Activated CD4-positive, alpha-beta T cell treated with anti-CD3 and anti-CD28 coated beads, Interleukin-2, amount 10 ng/mL, durations not matched to agents 7 days and 5 days (primary cell): ENCODE data around the gene PRKAR1B. TPM values are rescaled to one million over a fixed set of nuclear protein-coding genes. Genes with fewer than 3 reads are reported as not detected.
"Not testable (repeated sequence)": the region's sequence is repeated elsewhere in the genome, so short reads cannot be mapped to it uniquely, and the experiment has no call there.

Experiments used
- CTCF ChIA-PET: fragments of 350-600 bp; sonication (Branson Sonifier 250); formaldehyde crosslinking; loops from one replicate; lab custom pipeline; 2021; ENCODE audit warnings: antibody characterized with exemption; lab: Charles Lee
- POLR2A ChIA-PET: fragments of 350-600 bp; sonication (Branson Sonifier 250); formaldehyde crosslinking; loops from one replicate; lab custom pipeline; 2021; ENCODE audit warnings: antibody characterized with exemption; lab: Charles Lee
- DNase-seq: peaks from one replicate; pipeline ENCODE4 v3.0.0-alpha.2; 2020
- H3K27ac Mint-ChIP-seq: one replicate; pipeline ENCODE4 v1.8.0; 2021; ENCODE audit warnings: mild to moderate bottlenecking, moderate library complexity, mixed read lengths
- H3K27me3 Mint-ChIP-seq: one replicate; pipeline ENCODE4 v1.8.0; 2021; ENCODE audit warnings: mixed read lengths
- H3K36me3 Mint-ChIP-seq: one replicate; pipeline ENCODE4 v1.8.0; 2021; ENCODE audit warnings: low read depth, mixed read lengths
- H3K4me1 Mint-ChIP-seq: one replicate; pipeline ENCODE4 v1.8.0; 2021; ENCODE audit warnings: mixed read lengths
- H3K4me3 Mint-ChIP-seq: one replicate; pipeline ENCODE4 v1.8.0; 2021; ENCODE audit warnings: mild to moderate bottlenecking, moderate library complexity, mixed read lengths
- H3K9me3 Mint-ChIP-seq: one replicate; pipeline ENCODE4 v1.8.0; 2021; ENCODE audit warnings: mixed read lengths
- total RNA-seq, 2 experiments: library from RNA; stranded (reverse); gene quantifications; one replicate each; pipeline ENCODE4 v1.2.3, GENCODE V29; 2021

Gene PRKAR1B
- total RNA-seq, 2 experiments from 2014 or later: 29.8 to 32.5 TPM

DNA sequence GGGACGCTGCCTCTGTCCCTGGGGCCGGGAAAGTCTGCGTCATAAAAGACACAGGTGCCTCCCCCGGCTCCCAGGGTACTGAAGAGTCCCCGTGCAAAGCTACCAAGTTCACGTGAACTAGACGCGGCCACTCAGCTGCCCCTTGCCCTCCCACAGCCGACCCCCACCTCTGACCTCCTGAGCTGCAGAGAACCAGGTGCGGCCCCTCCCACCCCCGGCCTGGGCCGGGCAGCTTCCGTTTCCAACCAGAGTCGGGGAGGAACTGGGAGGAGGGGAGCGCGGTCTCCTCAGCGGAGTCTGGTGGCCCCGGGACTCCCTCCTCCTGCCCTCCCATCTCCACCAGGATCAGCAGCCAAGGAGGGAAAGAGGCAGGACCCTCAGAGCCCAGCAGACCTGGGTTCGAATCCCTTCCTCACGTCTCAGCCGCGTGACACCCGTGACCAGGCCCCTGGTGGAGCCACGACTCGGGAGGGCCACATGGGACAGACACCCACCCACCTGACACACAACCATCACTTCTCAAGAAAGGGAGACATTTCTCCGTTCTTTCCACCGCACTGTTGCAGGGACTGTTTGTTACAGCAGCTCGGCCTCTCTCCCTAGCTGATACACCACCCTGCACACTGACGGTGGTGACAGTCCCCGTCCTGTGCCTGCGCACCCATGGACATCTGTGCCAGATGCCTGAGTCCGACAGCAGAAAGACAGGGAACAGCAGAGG lies 170.1 kb downstream of the PRKAR1B start:
- no peaks in the 10 kb centered on the region for H3K9me3 Mint-ChIP-seq
- no peak for DNase-seq
- no peaks in the 10 kb centered on the region for H3K27me3 Mint-ChIP-seq
- no peak overlapping the region for H3K4me3 Mint-ChIP-seq
- H3K27ac Mint-ChIP-seq: no peak overlapping the region
- no peaks in the 10 kb centered on the region for H3K4me1 Mint-ChIP-seq
- no peaks in the 10 kb centered on the region for H3K36me3 Mint-ChIP-seq
- CTCF ChIA-PET: interaction anchor here (0.6 kb wide), 1 partner anchor 87 kb away, joined by 3 read pairs; no protein-coding TSS in a partner anchor
- POLR2A ChIA-PET: no interaction called here

- Mint-ChIP-seq H3K4me1 (no peaks in the 10 kb centered on the region), H3K36me3 (no peaks in the 10 kb centered on the region), H3K9me3 (no peaks in the 10 kb centered on the region), H3K27ac (no peak overlapping the region), H3K27me3 (no peaks in the 10 kb centered on the region), H3K4me3 (no peak overlapping the region)
- POLR2A ChIA-PET: no interaction called here
- no peak for DNase-seq
- CTCF ChIA-PET: no interaction called here
Measured at GRCh38 chr7:556291-556826, 170.7 kb downstream of the PRKAR1B start.

GRCh38 chr7:555551-556160 lies 171.4 kb downstream of the PRKAR1B start:
- Mint-ChIP-seq H3K36me3 (no peaks in the 10 kb centered on the region), H3K4me3 (no peak overlapping the region)
- CTCF ChIA-PET: no interaction called here

GRCh38 chr7:553636-554111 lies 173.4 kb downstream of the PRKAR1B start:
- CTCF ChIA-PET: no interaction called here
- no peaks in the 10 kb centered on the region for H3K27me3 Mint-ChIP-seq
- DNase-seq: no peak
- H3K4me1 Mint-ChIP-seq: no peaks in the 10 kb centered on the region
- no peak overlapping the region for H3K27ac Mint-ChIP-seq
- peaks cover 2% of the 10 kb centered on the region for H3K36me3 Mint-ChIP-seq
- POLR2A ChIA-PET: no interaction called here
- H3K4me3 Mint-ChIP-seq: no peak overlapping the region
- H3K9me3 Mint-ChIP-seq: no peaks in the 10 kb centered on the region

More at GRCh38 chr7:555551-556160, 171.4 kb downstream of the PRKAR1B start:
- no peak overlapping the region for H3K27ac Mint-ChIP-seq
- H3K9me3 Mint-ChIP-seq: no peaks in the 10 kb centered on the region
- H3K4me1 Mint-ChIP-seq: no peaks in the 10 kb centered on the region
- POLR2A ChIA-PET: no interaction called here
- no peak for DNase-seq
- H3K27me3 Mint-ChIP-seq: no peaks in the 10 kb centered on the region

GRCh38 chr7:552868-553635 lies 174.0 kb downstream of the PRKAR1B start:
- H3K27me3 Mint-ChIP-seq: no peaks in the 10 kb centered on the region
- H3K36me3 Mint-ChIP-seq: peaks cover 2% of the 10 kb centered on the region
- POLR2A ChIA-PET: no interaction called here
- no peak for DNase-seq
- no peaks in the 10 kb centered on the region for H3K4me1 Mint-ChIP-seq
- H3K27ac Mint-ChIP-seq: no peak overlapping the region
- H3K4me3 Mint-ChIP-seq: no peak overlapping the region
- CTCF ChIA-PET: no interaction called here
- no peaks in the 10 kb centered on the region for H3K9me3 Mint-ChIP-seq

GRCh38 chr7:552151-552867 lies 174.8 kb downstream of the PRKAR1B start:
- H3K36me3 Mint-ChIP-seq, H3K4me3 Mint-ChIP-seq, H3K4me1 Mint-ChIP-seq, DNase-seq, H3K27me3 Mint-ChIP-seq, H3K27ac Mint-ChIP-seq, H3K9me3 Mint-ChIP-seq, CTCF ChIA-PET: not testable (repeated sequence)
- POLR2A ChIA-PET: interaction anchor here (0.6 kb wide), 1 partner anchor 156 kb away, joined by 4 read pairs; no protein-coding TSS in a partner anchor

- H3K9me3 Mint-ChIP-seq, DNase-seq, H3K4me1 Mint-ChIP-seq, H3K4me3 Mint-ChIP-seq, H3K27me3 Mint-ChIP-seq, H3K27ac Mint-ChIP-seq, H3K36me3 Mint-ChIP-seq, CTCF ChIA-PET: not testable (repeated sequence)
- POLR2A ChIA-PET: interaction anchor here (0.6 kb wide), 1 partner anchor 155 kb away, joined by 4 read pairs; no protein-coding TSS in a partner anchor
Measured at GRCh38 chr7:551615-551970, 175.5 kb downstream of the PRKAR1B start.

GRCh38 chr7:550881-551614 lies 176.0 kb downstream of the PRKAR1B start:
- no peaks in the 10 kb centered on the region for H3K9me3 Mint-ChIP-seq
- no peak for DNase-seq
- H3K4me1 Mint-ChIP-seq: no peaks in the 10 kb centered on the region
- no peak overlapping the region for H3K27ac Mint-ChIP-seq
- no peaks in the 10 kb centered on the region for H3K27me3 Mint-ChIP-seq
- no peak overlapping the region for H3K4me3 Mint-ChIP-seq
- peaks cover 2% of the 10 kb centered on the region for H3K36me3 Mint-ChIP-seq
- CTCF ChIA-PET: interaction anchor here (1.2 kb wide), 1 partner anchor 12 kb away, joined by 3 read pairs; no protein-coding TSS in a partner anchor
- POLR2A ChIA-PET: no interaction called here

DNA sequence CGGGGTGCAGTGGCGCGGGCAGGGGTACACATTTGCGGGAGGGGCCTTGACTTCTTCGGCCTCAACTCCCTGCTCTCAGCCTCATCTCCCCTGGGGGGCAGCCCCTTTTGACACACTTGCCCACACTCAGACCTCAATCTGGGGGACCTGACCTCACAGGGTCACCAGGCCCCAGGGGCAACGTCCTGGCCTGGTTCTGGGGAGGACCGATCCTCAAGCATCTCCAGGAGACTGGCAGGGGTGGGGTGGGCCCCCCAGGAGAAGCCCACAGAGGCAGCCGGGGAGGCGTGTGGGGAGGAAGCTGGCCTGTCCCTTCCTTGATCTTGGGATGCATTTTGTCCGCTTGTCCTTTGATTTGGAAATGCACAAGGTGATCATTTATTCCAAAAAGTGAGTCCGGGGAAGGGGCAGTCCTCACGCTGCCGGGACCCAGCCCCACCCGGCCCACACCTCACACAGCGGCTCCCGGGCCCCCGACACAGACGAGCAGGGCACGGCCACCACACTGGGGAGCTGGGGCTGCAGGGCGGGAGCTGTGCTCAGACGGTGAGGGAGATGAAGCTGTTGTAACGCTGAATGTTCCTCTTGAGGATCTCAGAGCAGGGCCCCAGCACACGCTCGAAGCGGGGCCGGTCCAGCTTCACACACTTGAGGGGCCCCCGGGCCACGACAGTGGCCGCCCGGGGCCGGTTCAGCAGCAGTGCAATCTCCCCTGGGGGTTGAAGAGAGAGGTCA lies 177.0 kb downstream of the PRKAR1B start:
- DNase-seq: no peak
- ChIA-PET CTCF (interaction anchor here (1.2 kb wide), 1 partner anchor 11 kb away, joined by 3 read pairs; no protein-coding TSS in a partner anchor), POLR2A (no interaction called here)
- Mint-ChIP-seq H3K36me3 (peaks cover 2% of the 10 kb centered on the region), H3K4me3 (no peak overlapping the region), H3K9me3 (peaks cover 3% of the 10 kb centered on the region), H3K4me1 (no peaks in the 10 kb centered on the region), H3K27ac (no peak overlapping the region), H3K27me3 (no peaks in the 10 kb centered on the region)

DNA sequence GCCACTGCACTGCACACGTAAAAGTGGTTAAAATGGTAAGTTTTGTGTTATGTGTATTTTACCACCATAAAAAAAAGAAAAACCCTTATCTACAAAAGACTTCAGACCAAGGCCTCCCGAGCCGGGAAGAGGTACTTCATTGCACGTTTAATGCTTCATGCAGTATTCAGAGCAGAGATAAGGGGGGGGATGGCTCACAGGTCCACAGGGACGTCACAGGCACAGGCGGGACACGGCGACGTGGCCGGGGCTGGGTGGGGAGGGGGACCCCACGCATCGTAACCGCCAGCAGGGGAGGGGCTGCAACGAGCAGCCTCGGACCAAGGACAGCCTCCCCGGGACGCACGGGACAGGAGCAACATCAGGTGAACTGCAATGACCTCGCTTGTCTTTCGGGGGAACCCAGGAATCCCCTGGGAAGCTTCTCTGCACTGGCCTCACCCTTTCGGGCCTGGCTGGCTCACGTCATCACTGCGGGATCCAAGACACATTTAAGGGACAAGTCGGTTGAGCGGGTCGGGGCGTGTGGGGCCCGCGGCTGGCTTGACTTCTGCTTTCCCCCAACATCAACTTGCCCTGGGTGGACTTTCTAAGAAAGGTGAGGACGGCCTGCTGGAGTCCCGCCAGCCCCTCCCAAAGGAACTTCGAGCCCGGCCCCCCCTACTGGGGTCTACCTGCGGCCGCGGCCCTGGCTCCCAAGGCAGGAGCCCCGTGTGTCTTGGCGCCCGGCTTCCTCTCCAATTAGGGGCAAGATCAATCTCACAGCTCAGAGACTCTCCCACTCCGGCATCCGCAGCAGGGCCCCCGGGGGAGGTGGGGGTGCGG lies 177.8 kb downstream of the PRKAR1B start:
- DNase-seq: no peak
- Mint-ChIP-seq H3K36me3 (peaks cover 2% of the 10 kb centered on the region), H3K9me3 (peaks cover 3% of the 10 kb centered on the region), H3K27ac (no peak overlapping the region), H3K4me1 (no peaks in the 10 kb centered on the region), H3K27me3 (no peaks in the 10 kb centered on the region), H3K4me3 (no peak overlapping the region)
- ChIA-PET CTCF (no interaction called here), POLR2A (no interaction called here)

DNA sequence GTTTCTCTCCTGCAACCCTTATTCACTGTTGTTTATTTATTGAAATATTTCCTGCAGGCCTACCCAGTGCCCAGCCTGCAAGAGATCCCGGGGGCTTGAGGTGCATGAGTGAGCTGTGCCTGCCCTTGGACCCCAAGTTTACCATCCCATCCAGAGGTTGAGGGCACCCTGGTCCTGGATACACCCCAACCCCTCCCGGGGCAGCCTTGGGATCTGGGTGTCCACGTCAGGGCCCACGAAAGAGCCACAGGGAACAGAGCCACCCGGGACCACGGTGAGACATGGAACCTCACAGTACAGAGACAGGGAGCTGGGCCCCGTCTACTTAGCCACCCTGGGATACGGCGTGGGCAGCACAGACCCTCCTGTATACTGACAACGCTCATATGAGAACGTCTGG lies 178.7 kb downstream of the PRKAR1B start:
- Mint-ChIP-seq H3K36me3 (peaks cover 2% of the 10 kb centered on the region), H3K4me3 (no peak overlapping the region), H3K9me3 (peaks cover 3% of the 10 kb centered on the region), H3K4me1 (no peaks in the 10 kb centered on the region), H3K27ac (no peak overlapping the region), H3K27me3 (no peaks in the 10 kb centered on the region)
- ChIA-PET CTCF (no interaction called here), POLR2A (no interaction called here)
- DNase-seq: no peak
